Upper lobe of right lung (tissue), 1 donor: ENCODE measurements around the gene ST14. TPM values are rescaled to one million over a fixed set of nuclear protein-coding genes. Genes with fewer than 3 reads are reported as not detected.
A peak's percentile ranks its signal among the peaks of the same experiment; 100 is the strongest.

Experiments used
- ATAC-seq: fragments of 200-7000 bp; cut with Tn5 transposase; one replicate; pipeline ENCODE4 v1.9.1; 2020; ENCODE audit warnings: mild to moderate bottlenecking, moderate library complexity
- DNase-seq: peaks from one replicate; pipeline ENCODE4 v3.0.0-alpha.2; 2020
- H3K27ac ChIP-seq: fragments of 200-600 bp; one replicate; pipeline ENCODE4 v1.8.0; 2022
- H3K27me3 ChIP-seq: fragments of 200-600 bp; one replicate; pipeline ENCODE4 v1.8.0; 2022; ENCODE audit warnings: mild to moderate bottlenecking
- H3K36me3 ChIP-seq: fragments of 200-600 bp; one replicate; pipeline ENCODE4 v1.8.0; 2022
- H3K4me1 ChIP-seq: fragments of 200-600 bp; one replicate; pipeline ENCODE4 v1.8.0; 2022
- H3K4me3 ChIP-seq: fragments of 200-600 bp; one replicate; pipeline ENCODE4 v1.8.0; 2022; ENCODE audit warnings: mild to moderate bottlenecking
- H3K9me3 ChIP-seq: fragments of 200-600 bp; one replicate; pipeline ENCODE4 v1.8.0; 2022
- intact Hi-C: fragments of 100-400 bp; cut with DNase I; formaldehyde crosslinking; loops from one replicate; pipeline ENCODE4 v1.11.0; 2022
- total RNA-seq: library from RNA; stranded (reverse); fragmentation: NEBNext Ultra II Directional; extraction: Animal tissue kit (Norgen Biotek cat#: 25700); gene quantifications from one replicate; pipeline ENCODE4 v1.2.1, GENCODE V29; 2021
- TF ChIP-seq, protein P1 (sequence below): fragments of 200-600 bp; IDR thresholded peaks from one replicate; pipeline ENCODE4 v1.8.0; 2022; ENCODE audit warnings: antibody characterized with exemption
- donor health status: DM: no; HTN: yes; CAD: no; lungs with severe emphysema.

Gene ST14
- total RNA-seq, 1 donor from 2014 or later = 59.1 TPM

DNA sequence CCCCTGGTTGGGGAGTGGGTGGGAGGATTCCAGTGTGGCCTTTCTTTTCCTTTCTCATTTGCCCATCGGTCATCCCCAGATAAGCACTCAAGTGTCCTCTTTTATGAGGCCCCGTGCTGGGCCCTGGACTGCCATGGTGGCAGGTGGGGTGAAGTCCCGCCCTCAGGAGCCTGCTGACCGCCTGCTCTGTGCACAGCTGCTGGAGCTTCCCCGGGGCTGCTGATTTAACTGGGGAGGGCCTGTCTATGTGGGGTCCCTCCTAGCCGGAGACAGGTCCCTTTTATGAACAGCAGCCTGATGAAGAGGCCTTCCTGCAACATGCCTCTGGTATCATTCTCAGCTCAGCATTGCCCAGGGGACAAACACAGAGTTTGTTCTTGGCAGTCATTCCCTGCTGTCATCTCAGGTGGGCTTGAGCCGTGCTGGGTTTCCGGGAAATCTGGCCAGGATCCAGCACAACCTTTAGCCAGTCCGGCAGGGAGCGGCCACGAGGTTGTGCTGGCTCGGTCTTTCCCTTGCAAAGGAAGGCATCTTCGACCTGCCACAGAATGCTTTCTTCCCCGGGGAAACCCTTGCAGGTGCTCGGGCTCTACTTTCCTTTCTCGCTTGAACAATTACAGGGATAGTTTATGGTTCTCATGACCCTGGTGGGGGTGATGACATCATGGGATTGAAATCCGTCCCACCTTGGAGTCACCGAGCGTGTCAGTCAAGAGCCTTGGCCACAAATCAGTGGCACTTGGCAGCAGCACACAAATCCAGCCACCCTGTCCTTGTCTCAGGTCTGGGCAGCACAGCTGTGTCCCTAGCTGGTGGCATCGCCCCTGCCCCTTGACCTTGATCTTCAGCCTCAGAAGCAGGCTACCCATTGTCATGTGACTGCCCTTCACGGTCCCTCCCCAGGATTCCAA lies 20.1 kb downstream of the ST14 start:
- no peaks in the 10 kb centered on the region for H3K36me3 ChIP-seq
- no peaks in the 10 kb centered on the region for H3K9me3 ChIP-seq
- H3K27ac ChIP-seq = no peak overlapping the region
- no peak for DNase-seq
- no peak overlapping the region for H3K4me3 ChIP-seq
- TF ChIP-seq, protein P1, sequence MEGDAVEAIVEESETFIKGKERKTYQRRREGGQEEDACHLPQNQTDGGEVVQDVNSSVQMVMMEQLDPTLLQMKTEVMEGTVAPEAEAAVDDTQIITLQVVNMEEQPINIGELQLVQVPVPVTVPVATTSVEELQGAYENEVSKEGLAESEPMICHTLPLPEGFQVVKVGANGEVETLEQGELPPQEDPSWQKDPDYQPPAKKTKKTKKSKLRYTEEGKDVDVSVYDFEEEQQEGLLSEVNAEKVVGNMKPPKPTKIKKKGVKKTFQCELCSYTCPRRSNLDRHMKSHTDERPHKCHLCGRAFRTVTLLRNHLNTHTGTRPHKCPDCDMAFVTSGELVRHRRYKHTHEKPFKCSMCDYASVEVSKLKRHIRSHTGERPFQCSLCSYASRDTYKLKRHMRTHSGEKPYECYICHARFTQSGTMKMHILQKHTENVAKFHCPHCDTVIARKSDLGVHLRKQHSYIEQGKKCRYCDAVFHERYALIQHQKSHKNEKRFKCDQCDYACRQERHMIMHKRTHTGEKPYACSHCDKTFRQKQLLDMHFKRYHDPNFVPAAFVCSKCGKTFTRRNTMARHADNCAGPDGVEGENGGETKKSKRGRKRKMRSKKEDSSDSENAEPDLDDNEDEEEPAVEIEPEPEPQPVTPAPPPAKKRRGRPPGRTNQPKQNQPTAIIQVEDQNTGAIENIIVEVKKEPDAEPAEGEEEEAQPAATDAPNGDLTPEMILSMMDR = no peak
- intact Hi-C loops = no loop called here
- peaks cover 35% of the 10 kb centered on the region for H3K4me1 ChIP-seq
- peak; percentile 12 for ATAC-seq
- no peaks in the 10 kb centered on the region for H3K27me3 ChIP-seq

DNA sequence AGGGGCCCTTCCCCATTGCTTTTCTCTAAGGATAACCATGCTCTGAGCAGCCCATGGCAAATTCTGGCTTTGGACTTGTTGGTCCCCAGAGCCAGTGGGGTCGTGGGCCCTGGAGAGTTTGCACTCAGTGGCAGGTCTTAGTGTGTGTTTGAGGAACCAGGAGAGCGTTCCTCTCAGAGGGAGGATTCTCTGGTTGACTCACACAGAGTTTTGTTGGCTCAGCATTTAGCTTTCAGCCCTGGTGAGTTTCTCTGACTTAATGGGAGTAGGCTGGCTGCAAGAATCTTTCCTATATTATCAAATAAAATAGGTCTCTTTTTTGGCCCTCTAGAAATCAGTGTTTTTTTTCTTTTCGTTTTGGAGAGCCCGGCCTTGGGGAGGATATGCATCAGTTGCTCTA lies 20.9 kb downstream of the ST14 start:
- intact Hi-C loops = no loop called here
- no peak for DNase-seq

DNA sequence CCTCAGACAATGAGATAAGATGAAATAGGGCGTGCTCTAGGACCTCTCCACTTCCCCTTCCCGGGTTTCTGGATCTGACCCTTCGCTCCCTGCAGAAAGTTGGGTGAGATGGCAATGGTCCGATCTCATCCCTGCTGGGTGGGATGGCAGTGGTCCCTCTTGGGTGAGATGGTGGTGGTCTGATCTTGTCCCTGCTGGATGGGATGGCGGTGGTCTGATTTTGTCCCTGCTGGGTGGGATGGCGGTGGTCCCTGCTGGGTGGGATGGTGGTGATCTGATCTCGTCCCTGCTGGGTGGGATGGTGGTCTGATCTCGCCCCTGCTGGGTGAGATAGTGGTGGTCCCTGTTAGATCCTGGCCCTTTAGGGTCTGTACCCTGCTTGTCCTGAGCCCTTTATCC lies 21.3 kb downstream of the ST14 start:
- TF ChIP-seq, protein P1 = no peak
- Histone ChIP-seq H3K36me3 (no peaks in the 10 kb centered on the region), H3K27me3 (no peaks in the 10 kb centered on the region), H3K9me3 (no peaks in the 10 kb centered on the region), H3K4me1 (peaks cover 35% of the 10 kb centered on the region), H3K4me3 (no peak overlapping the region), H3K27ac (no peak overlapping the region)
- intact Hi-C loops = no loop called here
- DNase-seq = no peak
- ATAC-seq = peak; percentile 10

More for the DNA sequence above, 20.9 kb downstream of the ST14 start:
- Histone ChIP-seq H3K27me3 (no peaks in the 10 kb centered on the region), H3K27ac (no peak overlapping the region), H3K9me3 (no peaks in the 10 kb centered on the region), H3K4me3 (no peak overlapping the region), H3K4me1 (peaks cover 35% of the 10 kb centered on the region), H3K36me3 (no peaks in the 10 kb centered on the region)
- TF ChIP-seq, protein P1 = no peak
- peak; percentile 60 for ATAC-seq

DNA sequence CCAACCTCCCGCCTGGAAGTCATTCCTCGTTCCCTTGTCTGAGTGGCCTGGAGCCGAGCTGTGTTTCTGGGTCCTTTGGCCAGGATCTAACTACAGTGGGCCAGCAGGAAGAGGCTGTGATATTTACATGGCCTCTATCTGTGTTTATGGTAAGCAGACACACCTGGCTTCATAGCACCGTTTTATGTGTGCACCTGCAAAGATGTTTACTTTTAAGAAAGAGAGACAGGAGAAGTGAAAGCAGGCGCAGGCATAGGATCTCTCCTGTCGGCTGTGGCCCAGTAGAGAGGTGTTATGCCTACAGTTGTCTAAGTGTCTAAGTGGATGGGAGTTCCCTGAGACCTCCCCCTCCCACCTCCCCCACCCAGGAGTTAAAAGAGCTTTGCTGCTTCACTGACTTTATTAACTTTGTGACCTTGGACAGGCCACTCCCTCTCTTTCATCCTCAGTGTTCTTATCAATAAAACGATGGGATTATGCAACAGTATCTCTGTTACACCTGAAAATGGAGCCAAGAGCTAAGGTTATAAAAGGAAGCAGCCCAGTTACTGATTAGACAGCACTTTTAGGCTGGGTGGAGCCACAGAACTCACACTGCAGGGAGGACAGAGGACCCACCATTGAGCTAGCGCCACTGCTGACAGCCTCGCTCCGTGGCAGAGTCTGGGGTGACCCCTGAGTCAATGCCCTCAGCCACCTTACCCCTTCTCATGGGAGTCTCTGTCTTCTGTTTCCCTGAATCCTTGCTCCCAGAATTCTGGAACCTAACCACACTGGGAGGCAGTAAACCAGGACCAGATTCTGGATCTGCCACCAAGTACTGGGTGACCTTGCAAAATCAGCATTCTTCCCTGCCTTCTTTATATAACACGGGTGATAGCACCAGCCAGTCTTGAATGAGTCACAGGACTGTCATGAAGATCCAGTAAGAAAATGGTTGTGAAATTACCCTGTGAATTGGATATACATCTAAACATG lies 22.0 kb downstream of the ST14 start:
- no peaks in the 10 kb centered on the region for H3K9me3 ChIP-seq
- ATAC-seq (peak; percentile 72), DNase-seq (no peak)
- no peak overlapping the region for H3K4me3 ChIP-seq
- intact Hi-C loops = no loop called here
- no peak overlapping the region for H3K27ac ChIP-seq
- TF ChIP-seq, protein P1 = no peak
- peaks cover 35% of the 10 kb centered on the region for H3K4me1 ChIP-seq
- no peaks in the 10 kb centered on the region for H3K27me3 ChIP-seq
- no peaks in the 10 kb centered on the region for H3K36me3 ChIP-seq

DNA sequence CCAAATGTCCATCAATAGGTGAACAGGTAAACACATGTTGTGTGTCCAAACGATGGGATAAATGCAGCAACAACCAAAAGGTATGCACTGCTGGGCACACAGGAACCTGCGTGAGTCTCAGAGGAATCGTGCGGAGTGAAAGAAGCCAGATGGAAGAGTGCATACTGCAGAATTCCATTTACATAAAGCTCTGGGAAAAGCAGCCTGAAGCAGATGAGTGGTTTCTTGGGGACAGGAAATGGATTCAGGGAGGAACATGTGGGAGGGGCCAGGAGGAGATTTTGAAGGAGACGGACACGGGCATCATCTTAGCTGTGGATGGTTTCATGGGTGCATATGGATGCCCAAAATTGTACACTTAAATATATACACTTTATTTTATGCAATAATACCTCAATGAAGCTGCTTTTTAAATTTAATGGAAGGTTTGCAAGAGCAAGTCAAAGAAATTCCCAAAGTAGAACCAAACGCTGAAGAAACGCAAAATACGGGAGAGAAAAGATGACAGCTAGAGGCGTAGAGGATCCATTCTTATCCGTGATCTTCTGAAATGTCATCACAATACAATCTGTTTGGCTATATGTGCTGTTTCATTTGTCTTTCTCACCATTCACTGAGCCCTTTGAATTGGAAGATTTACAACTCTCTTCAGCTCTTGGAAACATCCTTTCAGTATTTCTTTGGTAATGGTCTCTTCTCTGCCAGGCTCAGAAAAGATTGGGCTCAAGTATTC lies 24.5 kb downstream of the ST14 start:
- DNase-seq = no peak
- no peaks in the 10 kb centered on the region for H3K9me3 ChIP-seq
- no peak overlapping the region for H3K4me3 ChIP-seq
- no peak overlapping the region for H3K27ac ChIP-seq
- no peaks in the 10 kb centered on the region for H3K27me3 ChIP-seq
- no peak for ATAC-seq
- H3K36me3 ChIP-seq = no peaks in the 10 kb centered on the region
- peaks cover 28% of the 10 kb centered on the region for H3K4me1 ChIP-seq
- TF ChIP-seq, protein P1 = no peak
- intact Hi-C loops = no loop called here
